Neutrophil (primary cell): Measurements from ENCODE around the gene PLCD3.

Source experiments
- H3K27ac ChIP-seq: fragments of 200-600 bp; sonication (generic); 2 replicates; pipeline ENCODE4 v1.5.1; 2016; ENCODE audit warnings: mild to moderate bottlenecking, moderate library complexity
- H3K27me3 ChIP-seq: fragments of 200-600 bp; sonication (generic); 2 replicates; pipeline ENCODE4 v1.6.0; 2016; ENCODE audit warnings: mild to moderate bottlenecking
- H3K36me3 ChIP-seq: fragments of 200-600 bp; sonication (generic); 2 replicates; pipeline ENCODE4 v1.5.1; 2017
- H3K4me1 ChIP-seq, 2 experiments: fragments of 200-600 bp in 1 of 2; sonication (generic) in 1 of 2; 1 replicate in 1 of 2; 2 replicates in 1 of 2; pipeline versions ENCODE4 v1.5.1 to v1.6.1; 2013 to 2016; ENCODE audit warnings: low read depth in 1 of 2, low read length in 1 of 2, mild to moderate bottlenecking in 1 of 2, moderate library complexity in 1 of 2; ENCODE audit not compliant: control insufficient read depth in 1 of 2, insufficient read depth in 1 of 2
- H3K4me3 ChIP-seq, 2 experiments: fragments of 200-600 bp in 1 of 2; sonication (generic) in 1 of 2; 1 replicate in 1 of 2; 2 replicates in 1 of 2; pipeline ENCODE4 v1.5.1; 2013 to 2016; ENCODE audit warnings: low read depth in 1 of 2, low read length in 1 of 2, mild to moderate bottlenecking in 1 of 2, moderate library complexity in 1 of 2
- H3K9me3 ChIP-seq: fragments of 200-600 bp; sonication (generic); 2 replicates; pipeline ENCODE4 v1.5.1; 2016
- TF ChIP-seq, protein P1 (sequence below): fragments of 200-600 bp; sonication (generic); IDR thresholded peaks from 2 replicates; pipeline ENCODE4 v1.5.1; 2016; ENCODE audit warnings: antibody characterized with exemption

The PLCD3 gene

DNA sequence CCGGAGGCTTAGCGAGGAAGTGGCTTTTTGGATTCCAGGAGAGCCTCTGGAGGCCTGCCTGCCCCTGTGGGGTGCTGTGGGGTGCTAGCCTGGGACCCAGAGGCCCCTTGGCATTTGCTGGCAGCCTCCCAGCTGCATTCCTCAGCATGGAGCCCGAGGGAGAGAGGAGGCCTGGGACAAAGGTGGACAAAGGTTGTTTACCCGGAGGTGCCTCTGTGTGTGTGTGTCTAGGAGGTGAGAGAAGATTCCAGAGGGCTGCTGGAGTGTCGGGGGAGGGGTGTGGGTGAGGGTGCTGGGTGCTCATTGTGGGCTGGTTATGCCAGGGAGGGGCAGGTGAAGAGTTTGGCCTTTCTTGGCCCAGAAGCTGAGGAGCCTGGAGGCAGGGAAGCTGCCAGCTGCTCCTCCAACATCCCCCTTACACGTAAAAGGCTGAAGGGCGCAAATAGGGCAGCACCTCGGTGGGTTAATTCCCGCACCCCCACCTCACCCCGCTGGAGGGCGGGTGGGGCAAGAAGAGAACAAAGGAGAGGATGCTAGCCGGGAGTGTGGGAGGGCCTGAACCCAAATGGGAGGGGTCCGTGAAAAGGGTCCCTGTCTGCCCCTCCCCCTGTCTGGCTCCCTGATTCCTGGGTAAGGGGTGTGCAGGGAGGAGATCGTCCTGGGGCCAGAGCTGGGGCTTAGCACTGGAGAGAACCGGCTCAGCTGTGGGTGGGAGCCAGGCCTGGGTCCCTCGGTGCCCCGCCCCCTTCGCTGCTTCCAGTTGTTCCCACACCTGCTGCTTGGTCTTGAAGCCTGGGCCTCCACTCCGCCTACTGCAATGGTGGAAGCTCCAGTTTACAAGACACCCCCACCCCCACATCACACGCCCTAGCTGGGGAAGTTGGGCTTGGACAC is 39.3 kb upstream of the PLCD3 start:
- Histone ChIP-seq H3K27me3 (no peaks in the 10 kb centered on the region), H3K36me3 (peaks cover 5% of the 10 kb centered on the region), H3K27ac (peak overlapping the region; percentile 70), H3K4me3 (peak overlapping the region in 1 of 2 experiments; percentile 7), H3K4me1 (peaks cover 54 to 58% of the 10 kb centered on the region in 2 experiments), H3K9me3 (no peaks in the 10 kb centered on the region)
- TF ChIP-seq, protein P1, sequence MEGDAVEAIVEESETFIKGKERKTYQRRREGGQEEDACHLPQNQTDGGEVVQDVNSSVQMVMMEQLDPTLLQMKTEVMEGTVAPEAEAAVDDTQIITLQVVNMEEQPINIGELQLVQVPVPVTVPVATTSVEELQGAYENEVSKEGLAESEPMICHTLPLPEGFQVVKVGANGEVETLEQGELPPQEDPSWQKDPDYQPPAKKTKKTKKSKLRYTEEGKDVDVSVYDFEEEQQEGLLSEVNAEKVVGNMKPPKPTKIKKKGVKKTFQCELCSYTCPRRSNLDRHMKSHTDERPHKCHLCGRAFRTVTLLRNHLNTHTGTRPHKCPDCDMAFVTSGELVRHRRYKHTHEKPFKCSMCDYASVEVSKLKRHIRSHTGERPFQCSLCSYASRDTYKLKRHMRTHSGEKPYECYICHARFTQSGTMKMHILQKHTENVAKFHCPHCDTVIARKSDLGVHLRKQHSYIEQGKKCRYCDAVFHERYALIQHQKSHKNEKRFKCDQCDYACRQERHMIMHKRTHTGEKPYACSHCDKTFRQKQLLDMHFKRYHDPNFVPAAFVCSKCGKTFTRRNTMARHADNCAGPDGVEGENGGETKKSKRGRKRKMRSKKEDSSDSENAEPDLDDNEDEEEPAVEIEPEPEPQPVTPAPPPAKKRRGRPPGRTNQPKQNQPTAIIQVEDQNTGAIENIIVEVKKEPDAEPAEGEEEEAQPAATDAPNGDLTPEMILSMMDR = no peak

DNA sequence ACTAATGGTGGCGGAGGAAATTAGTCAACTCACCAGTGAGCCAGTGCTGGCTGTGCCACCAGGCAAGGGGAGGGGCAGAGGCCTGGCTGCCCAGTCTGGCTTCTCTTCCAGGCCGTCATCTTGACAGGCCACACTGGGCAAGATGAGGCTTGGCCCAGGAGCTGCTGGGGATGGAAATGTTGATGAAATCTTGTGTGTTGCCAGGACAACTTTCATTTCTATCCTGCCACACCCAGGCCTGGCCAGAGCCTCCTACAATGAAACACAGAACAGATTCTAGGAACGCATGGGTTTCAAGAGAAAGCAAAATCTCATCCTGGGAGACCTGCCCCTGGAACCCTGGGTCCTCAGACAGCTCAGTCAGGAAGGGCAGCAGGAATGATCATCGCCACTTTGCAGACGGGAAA is 38.6 kb upstream of the PLCD3 start:
- Histone ChIP-seq H3K27ac (peak overlapping the region; percentile 70), H3K4me3 (no peak overlapping the region), H3K9me3 (no peaks in the 10 kb centered on the region), H3K27me3 (no peaks in the 10 kb centered on the region), H3K36me3 (peaks cover 5% of the 10 kb centered on the region), H3K4me1 (peaks cover 48 to 52% of the 10 kb centered on the region in 2 experiments)
- TF ChIP-seq, protein P1 = no peak

DNA sequence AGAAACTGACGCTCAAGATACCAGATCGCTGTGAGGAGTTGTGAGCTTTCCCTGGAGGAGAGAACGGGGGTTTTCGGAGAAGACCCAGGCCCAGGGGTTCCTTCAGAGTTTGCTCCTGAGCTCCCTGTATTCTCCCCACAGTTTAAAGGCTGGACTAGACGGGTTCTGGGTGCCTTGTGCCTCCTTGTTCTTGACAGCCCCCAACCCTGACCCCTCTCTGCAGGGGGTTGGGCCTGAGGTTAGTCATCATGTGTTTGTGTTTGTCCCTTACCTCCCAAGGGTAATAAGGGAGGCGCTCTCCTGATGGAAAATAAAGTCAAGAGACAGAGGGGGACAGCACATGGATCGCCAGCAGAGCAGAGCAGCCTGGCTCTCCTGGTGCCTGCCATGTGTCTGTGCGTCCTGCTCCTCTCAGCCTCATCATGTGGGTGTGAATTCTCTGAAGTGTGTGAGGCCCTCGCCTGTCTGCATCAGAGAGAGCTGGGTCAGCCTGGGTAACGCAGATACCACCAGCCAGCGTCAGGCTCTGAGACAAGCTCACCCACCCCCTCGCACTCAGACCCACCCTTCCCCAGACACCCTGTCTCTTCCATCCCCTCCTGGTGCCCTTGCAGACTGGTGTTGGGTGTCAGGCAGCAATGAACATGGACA is 38.1 kb upstream of the PLCD3 start:
- Histone ChIP-seq H3K27me3 (no peaks in the 10 kb centered on the region), H3K27ac (peak overlapping the region; percentile 70), H3K36me3 (peaks cover 5% of the 10 kb centered on the region), H3K9me3 (no peaks in the 10 kb centered on the region), H3K4me1 (peaks cover 44 to 48% of the 10 kb centered on the region in 2 experiments), H3K4me3 (no peak overlapping the region)
- TF ChIP-seq, protein P1 = no peak

DNA sequence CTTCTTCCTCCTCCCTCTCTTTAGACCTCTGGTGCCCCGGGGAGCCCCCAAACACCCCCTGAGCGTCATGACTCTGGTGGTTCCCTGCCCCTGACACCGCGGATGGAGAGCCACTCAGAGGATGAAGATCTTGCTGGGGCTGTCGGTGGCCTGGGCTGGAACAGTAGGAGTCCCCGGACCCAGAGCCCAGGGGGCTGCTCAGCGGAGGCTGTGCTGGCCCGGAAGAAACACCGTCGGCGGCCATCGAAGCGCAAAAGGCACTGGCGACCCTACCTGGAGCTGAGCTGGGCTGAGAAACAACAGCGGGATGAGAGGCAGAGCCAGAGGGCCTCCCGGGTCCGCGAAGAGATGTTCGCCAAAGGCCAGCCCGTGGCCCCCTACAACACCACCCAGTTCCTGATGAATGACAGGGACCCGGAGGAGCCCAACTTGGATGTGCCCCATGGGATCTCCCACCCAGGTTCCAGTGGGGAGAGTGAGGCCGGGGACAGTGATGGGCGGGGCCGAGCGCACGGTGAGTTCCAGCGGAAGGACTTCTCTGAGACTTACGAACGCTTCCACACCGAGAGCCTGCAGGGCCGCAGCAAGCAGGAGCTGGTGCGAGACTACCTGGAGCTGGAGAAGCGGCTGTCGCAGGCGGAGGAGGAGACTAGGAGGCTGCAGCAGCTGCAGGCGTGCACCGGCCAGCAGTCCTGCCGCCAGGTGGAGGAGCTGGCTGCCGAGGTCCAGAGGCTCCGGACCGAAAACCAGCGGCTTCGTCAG is 36.9 kb upstream of the PLCD3 start:
- Histone ChIP-seq H3K27ac (no peak overlapping the region), H3K4me3 (no peak overlapping the region), H3K4me1 (peaks cover 40 to 45% of the 10 kb centered on the region in 2 experiments), H3K9me3 (no peaks in the 10 kb centered on the region), H3K27me3 (no peaks in the 10 kb centered on the region), H3K36me3 (peaks cover 5% of the 10 kb centered on the region)
- TF ChIP-seq, protein P1 = no peak

DNA sequence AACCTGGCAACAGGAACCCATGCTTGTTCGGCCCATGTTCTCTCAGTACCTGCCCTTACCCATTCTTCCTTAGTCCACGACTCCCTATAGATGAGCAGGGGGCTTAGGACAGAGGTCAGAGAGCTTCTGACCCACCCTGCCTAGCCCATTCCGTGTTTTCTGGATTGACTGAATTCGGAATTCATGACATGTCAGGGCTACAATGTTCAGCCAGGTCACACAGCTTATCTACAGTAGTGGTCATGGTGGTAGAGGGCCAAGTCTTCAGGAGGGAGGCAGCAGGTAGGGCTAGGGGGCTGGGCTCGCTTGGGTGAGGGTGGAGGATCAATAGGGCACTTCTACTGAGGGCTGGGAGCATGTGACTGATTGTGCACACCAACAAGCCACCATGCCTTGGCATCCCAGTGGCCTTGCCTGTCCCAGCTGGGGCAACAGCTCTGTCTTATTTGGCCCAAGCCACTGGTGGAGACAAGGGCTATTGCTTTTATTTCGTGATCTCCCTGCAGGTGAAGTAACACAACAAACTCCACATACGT is 32.5 kb upstream of the PLCD3 start:
- Histone ChIP-seq H3K36me3 (peaks cover 5% of the 10 kb centered on the region), H3K27me3 (no peaks in the 10 kb centered on the region), H3K4me3 (no peak overlapping the region), H3K9me3 (no peaks in the 10 kb centered on the region), H3K27ac (no peak overlapping the region), H3K4me1 (peaks cover 29 to 30% of the 10 kb centered on the region in 2 experiments)
- TF ChIP-seq, protein P1 = no peak
